ENCODE results near the gene CTSE.

The CTSE gene

GRCh38 chr1:205989786-205990185, 33.9 kb downstream of the CTSE start:
- DNase-seq = no peak

- no peak for DNase-seq
Measured at GRCh38 chr1:205988585-205988995, 35.1 kb downstream of the CTSE start.

GRCh38 chr1:205986861-205987260, 36.8 kb downstream of the CTSE start:
- no peak for DNase-seq

- DNase-seq = no peak
Measured at GRCh38 chr1:205986292-205986691, 37.4 kb downstream of the CTSE start.

- no peak for DNase-seq
Measured at GRCh38 chr1:205985330-205986005, 38.2 kb downstream of the CTSE start.

GRCh38 chr1:205983925-205984725, 39.6 kb downstream of the CTSE start:
- DNase-seq = no peak

- DNase-seq = no peak
Measured at GRCh38 chr1:205981257-205981656, 42.4 kb downstream of the CTSE start.

GRCh38 chr1:205980237-205980870, 43.3 kb downstream of the CTSE start:
- DNase-seq = no peak

- no peak for DNase-seq
Measured at GRCh38 chr1:205979301-205979700, 44.4 kb downstream of the CTSE start.

GRCh38 chr1:205978676-205979075, 45.0 kb downstream of the CTSE start:
- no peak for DNase-seq

GRCh38 chr1:205977402-205978014, 46.2 kb downstream of the CTSE start:
- DNase-seq = peak; percentile 53

- no peak for DNase-seq
Measured at GRCh38 chr1:205976708-205977401, 46.8 kb downstream of the CTSE start.

GRCh38 chr1:205976036-205976435, 47.7 kb downstream of the CTSE start:
- DNase-seq = no peak

GRCh38 chr1:205975387-205975998, 48.2 kb downstream of the CTSE start:
- no peak for DNase-seq

GRCh38 chr1:205974712-205975111, 49.0 kb downstream of the CTSE start:
- DNase-seq = no peak

GRCh38 chr1:205973377-205974232, 50.1 kb downstream of the CTSE start:
- DNase-seq = no peak

- no peak for DNase-seq
Measured at GRCh38 chr1:205972491-205973168, 51.1 kb downstream of the CTSE start.

GRCh38 chr1:205972081-205972480, 51.6 kb downstream of the CTSE start:
- no peak for DNase-seq

GRCh38 chr1:205971082-205971481, 52.6 kb downstream of the CTSE start:
- DNase-seq = no peak

- no peak for DNase-seq
Measured at GRCh38 chr1:205970486-205970885, 53.2 kb downstream of the CTSE start.

- DNase-seq = no peak
Measured at GRCh38 chr1:205969229-205969628, 54.5 kb downstream of the CTSE start.

Measured in NCI-H2081 treated with DMSO at 0.1 percent for 48 hours (cell line).